ENCODE measurements around the gene SLAMF8.

The SLAMF8 gene

GRCh38 chr1:159832309-159832708, 5.6 kb downstream of the SLAMF8 start:
- no peak overlapping the region for H3K27ac ChIP-seq (replicated peaks)
- no peaks in the 10 kb centered on the region for H3K27me3 ChIP-seq (ENCODE audit: insufficient read depth, poor library complexity, severe bottlenecking)
- TF ChIP-seq POLR2AphosphoS5 (IDR thresholded peaks at IDR 0.05; ENCODE audit: low read depth) = no peak
- no peak for TF ChIP-seq SPI1 (IDR thresholded peaks at IDR 0.05; ENCODE audit: borderline replicate concordance, low read depth)
- no peak for TF ChIP-seq GABPA (IDR thresholded peaks at IDR 0.05; ENCODE audit: low read depth)
- TF ChIP-seq CTCF (IDR thresholded peaks at IDR 0.05; ENCODE audit: insufficient read depth, low read length) = no peak
- no peak for TF ChIP-seq REST (IDR thresholded peaks at IDR 0.05; ENCODE audit: insufficient replicate concordance, low read depth)
- no peak overlapping the region for H3K4me3 ChIP-seq (replicated peaks; ENCODE audit: insufficient read depth, low read length)
- DNase-seq (ENCODE audit: low read depth in 1 of 2, low spot score in 1 of 2) = no peak

- DNase-seq (ENCODE audit: low read depth in 1 of 2, low spot score in 1 of 2) = no peak
- TF ChIP-seq GABPA (IDR thresholded peaks at IDR 0.05; ENCODE audit: low read depth) (no peak), CTCF (IDR thresholded peaks at IDR 0.05; ENCODE audit: insufficient read depth, low read length) (no peak), REST (IDR thresholded peaks at IDR 0.05; ENCODE audit: insufficient replicate concordance, low read depth) (no peak), POLR2AphosphoS5 (IDR thresholded peaks at IDR 0.05; ENCODE audit: low read depth) (no peak), SPI1 (IDR thresholded peaks at IDR 0.05; ENCODE audit: borderline replicate concordance, low read depth) (no peak)
Measured at GRCh38 chr1:159835356-159835755, 8.7 kb downstream of the SLAMF8 start.

GRCh38 chr1:159835862-159836525, 9.3 kb downstream of the SLAMF8 start:
- TF ChIP-seq CTCF (IDR thresholded peaks at IDR 0.05; ENCODE audit: insufficient read depth, low read length) (no peak), SPI1 (IDR thresholded peaks at IDR 0.05; ENCODE audit: borderline replicate concordance, low read depth) (no peak), REST (IDR thresholded peaks at IDR 0.05; ENCODE audit: insufficient replicate concordance, low read depth) (no peak), GABPA (IDR thresholded peaks at IDR 0.05; ENCODE audit: low read depth) (no peak), POLR2AphosphoS5 (IDR thresholded peaks at IDR 0.05; ENCODE audit: low read depth) (no peak)
- no peaks in the 10 kb centered on the region for H3K27me3 ChIP-seq (ENCODE audit: insufficient read depth, poor library complexity, severe bottlenecking)
- no peak overlapping the region for H3K4me3 ChIP-seq (replicated peaks; ENCODE audit: insufficient read depth, low read length)
- no peak overlapping the region for H3K27ac ChIP-seq (replicated peaks)
- no peak for DNase-seq (ENCODE audit: low read depth in 1 of 2, low spot score in 1 of 2)

More at GRCh38 chr1:159835356-159835755, 8.7 kb downstream of the SLAMF8 start:
- Histone ChIP-seq H3K27me3 (ENCODE audit: insufficient read depth, poor library complexity, severe bottlenecking) (no peaks in the 10 kb centered on the region), H3K27ac (replicated peaks) (no peak overlapping the region), H3K4me3 (replicated peaks; ENCODE audit: insufficient read depth, low read length) (no peak overlapping the region)

Data from HL-60 (cell line).